ENCODE measurements around the gene BCL11B. TPM values are rescaled to one million over a fixed set of nuclear protein-coding genes. Genes with fewer than 3 reads are reported as not detected.

The BCL11B gene
- total and polyA plus RNA-seq, 11 donors: 0.04 to 2.1 (median 0.15) TPM; not detected in 3

DNA sequence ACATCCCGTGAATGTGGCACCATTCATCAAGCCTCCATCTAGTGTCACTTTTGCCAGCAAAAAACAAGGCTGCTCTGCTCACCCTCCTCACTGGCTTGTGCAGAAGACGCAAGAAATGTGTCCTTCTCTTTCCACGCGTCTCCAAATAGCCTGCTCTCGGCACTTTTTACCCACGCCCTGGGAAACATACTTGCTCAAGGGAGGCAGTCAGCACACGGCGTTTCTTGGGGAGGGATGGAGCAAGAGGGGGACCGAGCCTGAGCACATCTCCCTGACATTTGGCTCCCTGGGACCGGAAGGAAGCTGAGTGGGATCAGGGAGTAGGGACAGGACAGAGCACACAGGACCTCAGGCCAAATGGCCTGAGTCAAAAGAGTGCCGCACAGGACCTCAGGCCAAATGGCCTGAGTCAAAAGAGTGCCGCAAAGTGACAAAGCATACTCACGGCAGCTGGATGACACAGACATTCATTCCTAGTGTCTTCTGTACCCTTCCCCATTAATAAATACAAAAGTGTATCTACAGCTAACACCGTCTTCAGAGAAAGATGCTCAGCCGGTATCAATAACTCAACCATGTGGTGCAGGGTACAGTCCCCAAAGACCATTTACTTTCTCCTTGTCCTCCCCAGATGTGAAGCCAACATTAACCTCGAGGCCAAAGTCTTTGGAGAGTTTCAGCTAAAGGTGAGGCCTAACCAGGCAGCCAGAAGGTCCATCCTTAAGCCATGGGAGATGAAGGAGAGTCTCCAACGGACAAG lies 7.1 kb downstream of the BCL11B start:
- DNase-seq: no peak
- Histone ChIP-seq H3K36me3 (no peaks in the 10 kb centered on the region), H3K27me3 (peaks cover 13 to 96% (median 60%) of the 10 kb centered on the region in 9 donors), H3K27ac (peak overlapping the region in 1 of 12 donors; percentile 81), H3K9me3 (no peaks in the 10 kb centered on the region), H3K4me3 (peak overlapping the region in 1 of 12 donors; percentile 33), H3K4me1 (peaks cover 0 to 9% (median 1%) of the 10 kb centered on the region in 12 donors)
- 56 to 71% (median 65%) methylated on average over 16 to 17 of the region's 17 CpGs for WGBS, 4 donors
- intact Hi-C loops (cut with DNase I): no loop called here
- TF ChIP-seq, protein P1, sequence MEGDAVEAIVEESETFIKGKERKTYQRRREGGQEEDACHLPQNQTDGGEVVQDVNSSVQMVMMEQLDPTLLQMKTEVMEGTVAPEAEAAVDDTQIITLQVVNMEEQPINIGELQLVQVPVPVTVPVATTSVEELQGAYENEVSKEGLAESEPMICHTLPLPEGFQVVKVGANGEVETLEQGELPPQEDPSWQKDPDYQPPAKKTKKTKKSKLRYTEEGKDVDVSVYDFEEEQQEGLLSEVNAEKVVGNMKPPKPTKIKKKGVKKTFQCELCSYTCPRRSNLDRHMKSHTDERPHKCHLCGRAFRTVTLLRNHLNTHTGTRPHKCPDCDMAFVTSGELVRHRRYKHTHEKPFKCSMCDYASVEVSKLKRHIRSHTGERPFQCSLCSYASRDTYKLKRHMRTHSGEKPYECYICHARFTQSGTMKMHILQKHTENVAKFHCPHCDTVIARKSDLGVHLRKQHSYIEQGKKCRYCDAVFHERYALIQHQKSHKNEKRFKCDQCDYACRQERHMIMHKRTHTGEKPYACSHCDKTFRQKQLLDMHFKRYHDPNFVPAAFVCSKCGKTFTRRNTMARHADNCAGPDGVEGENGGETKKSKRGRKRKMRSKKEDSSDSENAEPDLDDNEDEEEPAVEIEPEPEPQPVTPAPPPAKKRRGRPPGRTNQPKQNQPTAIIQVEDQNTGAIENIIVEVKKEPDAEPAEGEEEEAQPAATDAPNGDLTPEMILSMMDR (IDR thresholded peaks at IDR 0.05): no peak
- no peak for TF ChIP-seq POLR2A (IDR thresholded peaks at IDR 0.05)
- no peak for ATAC-seq

DNA sequence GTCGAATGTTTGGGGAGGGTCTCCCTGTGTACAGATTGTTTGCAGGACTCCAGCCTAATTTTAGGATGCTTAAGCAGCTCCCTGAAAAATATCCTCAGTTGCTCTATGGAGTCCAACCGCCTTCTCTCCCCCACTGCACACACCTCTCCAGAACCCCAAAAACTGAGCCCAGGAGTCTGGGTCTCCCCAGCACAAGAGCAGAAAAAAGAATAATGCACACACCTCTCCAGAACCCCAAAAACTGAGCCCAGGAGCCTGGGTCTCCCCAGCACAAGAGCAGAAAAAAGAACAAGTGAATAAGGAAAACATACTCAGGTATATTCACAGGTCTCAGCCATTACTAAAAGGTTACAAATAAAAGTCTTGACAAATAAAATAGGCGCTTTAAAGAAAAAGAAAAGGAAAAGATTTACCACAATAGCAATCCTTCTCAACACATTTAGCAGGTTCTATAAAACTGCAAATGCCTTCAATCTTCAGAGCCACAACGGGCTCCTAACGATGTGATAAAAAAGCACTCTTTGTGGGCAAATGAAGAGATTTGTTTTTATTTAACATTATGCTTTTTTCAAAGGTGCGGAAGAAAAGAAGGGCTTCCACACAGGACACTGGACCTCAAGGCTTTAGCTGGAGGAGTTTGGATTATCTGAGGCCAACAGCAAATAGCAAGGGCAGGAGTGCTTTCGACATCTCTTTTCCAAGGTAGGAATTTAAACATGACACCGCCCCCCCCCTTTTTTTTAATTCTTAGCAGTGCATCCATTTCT lies 8.2 kb downstream of the BCL11B start:
- Histone ChIP-seq H3K36me3 (no peaks in the 10 kb centered on the region), H3K4me1 (peaks cover 0 to 4% (median 0%) of the 10 kb centered on the region in 12 donors), H3K4me3 (peak overlapping the region in 1 of 12 donors; percentile 30), H3K27ac (peak overlapping the region in 1 of 12 donors; percentile 81), H3K27me3 (peaks cover 4 to 95% (median 49%) of the 10 kb centered on the region in 9 donors), H3K9me3 (no peaks in the 10 kb centered on the region)
- DNase-seq (no peak), ATAC-seq (no peak)
- TF ChIP-seq, protein P1 (IDR thresholded peaks at IDR 0.05): no peak
- no peak for TF ChIP-seq POLR2A (IDR thresholded peaks at IDR 0.05)
- intact Hi-C loops (cut with DNase I): no loop called here
- 68 to 74% (median 72%) methylated on average over 8 of the region's 8 CpGs for WGBS, 4 donors

DNA sequence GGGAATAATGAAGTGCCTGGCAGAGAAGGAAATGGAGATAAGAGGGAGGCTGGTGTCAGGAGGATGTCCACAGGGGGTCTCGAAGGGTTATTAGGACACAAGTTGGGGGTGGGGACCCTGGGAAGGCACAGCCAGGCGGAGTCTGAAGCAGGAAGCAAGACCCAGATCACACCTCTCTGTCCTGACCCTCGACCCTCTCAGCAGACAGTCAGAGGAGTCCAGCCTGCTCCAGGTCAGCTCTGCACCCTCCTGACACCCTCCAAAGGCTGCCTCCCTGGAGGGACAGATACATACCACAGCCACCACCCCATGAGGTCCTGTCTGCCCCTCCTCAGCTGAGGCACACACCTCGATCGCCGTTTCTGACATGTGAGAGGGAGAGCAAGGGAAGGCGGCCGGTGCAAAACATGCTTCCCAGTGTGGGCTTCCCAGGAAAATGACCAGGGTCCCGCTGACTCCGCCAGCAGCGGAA lies 9.0 kb downstream of the BCL11B start:
- peak overlapping the region in 2 of 12 donors; percentile 9 to 81 for H3K27ac ChIP-seq
- peak in 1 of 4 donors; percentile 39 for ATAC-seq
- intact Hi-C loops (cut with DNase I): no loop called here

More for the DNA sequence above, 9.0 kb downstream of the BCL11B start:
- Histone ChIP-seq H3K36me3 (no peaks in the 10 kb centered on the region), H3K4me1 (peaks cover 0 to 4% (median 0%) of the 10 kb centered on the region in 12 donors), H3K9me3 (no peaks in the 10 kb centered on the region), H3K27me3 (peaks cover 0 to 94% (median 45%) of the 10 kb centered on the region in 9 donors), H3K4me3 (peak overlapping the region in 1 of 12 donors; percentile 30)
- TF ChIP-seq POLR2A (IDR thresholded peaks at IDR 0.05): no peak
- TF ChIP-seq, protein P1 (IDR thresholded peaks at IDR 0.05): no peak
- no peak for DNase-seq
- WGBS, 4 donors: 22 to 34% (median 32%) methylated on average over 4 to 11 of the region's 11 CpGs
